ENCODE measurements around the gene WWP2.
A peak's percentile ranks its signal among the peaks of the same experiment; 100 is the strongest.
"Not testable (repeated sequence)": the region's sequence is repeated elsewhere in the genome, so short reads cannot be mapped to it uniquely, and the experiment has no call there.

WWP2 gene

DNA sequence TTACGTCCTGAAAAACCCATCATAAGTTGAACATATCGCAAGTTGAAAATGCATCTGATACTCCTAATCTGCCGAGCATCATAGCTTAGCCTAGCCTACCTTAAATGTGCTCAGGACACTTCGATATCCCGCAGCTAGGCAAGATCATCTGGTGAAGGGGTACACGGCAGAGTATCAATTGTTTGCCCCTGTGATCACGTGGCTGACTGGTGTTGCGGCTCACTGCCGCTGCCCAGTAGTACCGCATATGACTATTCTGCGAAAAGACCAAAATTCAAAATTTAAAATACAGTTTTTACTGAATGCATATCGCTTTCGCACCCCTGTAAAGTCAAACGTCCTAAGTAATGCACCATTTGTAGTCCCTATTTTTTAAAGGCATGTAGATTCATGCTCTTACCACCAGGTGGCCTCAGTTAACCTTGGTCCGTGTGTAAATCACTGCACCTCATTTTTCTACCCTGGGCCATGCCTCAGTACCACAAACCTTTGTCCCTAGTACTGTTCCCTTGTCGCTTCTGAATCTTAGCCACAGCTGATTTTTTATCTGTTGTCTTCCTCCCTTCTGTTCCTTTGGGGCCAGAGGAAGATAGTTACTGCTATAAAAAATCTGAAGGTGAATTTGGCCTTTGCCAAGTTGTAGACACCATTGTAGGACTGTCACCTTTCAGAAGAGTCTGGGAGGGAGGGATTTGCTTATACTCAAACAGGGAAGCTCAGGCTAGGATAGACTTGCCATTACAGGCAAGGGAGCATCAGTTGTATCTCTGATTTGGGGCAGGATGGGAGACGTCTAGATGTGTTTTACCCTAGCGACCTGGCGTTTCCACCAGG is 34.4 kb downstream of the WWP2 start:
- DNase-seq: peak; percentile 45

DNA sequence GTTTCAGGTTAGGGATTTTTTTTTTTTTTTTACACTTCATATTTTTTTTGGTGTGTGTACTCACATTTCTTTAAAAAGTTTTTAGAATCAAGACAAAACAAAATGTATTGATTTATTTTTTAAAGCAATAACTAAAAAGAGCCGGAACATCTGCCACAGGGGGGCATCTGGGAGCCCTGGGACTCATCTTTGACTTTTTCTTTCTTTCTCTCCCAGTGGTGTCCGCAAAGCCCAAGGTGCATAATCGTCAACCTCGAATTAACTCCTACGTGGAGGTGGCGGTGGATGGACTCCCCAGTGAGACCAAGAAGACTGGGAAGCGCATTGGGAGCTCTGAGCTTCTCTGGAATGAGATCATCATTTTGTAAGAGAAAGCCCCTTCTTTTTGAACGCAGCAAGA is 36.3 kb downstream of the WWP2 start:
- no peak for DNase-seq

DNA sequence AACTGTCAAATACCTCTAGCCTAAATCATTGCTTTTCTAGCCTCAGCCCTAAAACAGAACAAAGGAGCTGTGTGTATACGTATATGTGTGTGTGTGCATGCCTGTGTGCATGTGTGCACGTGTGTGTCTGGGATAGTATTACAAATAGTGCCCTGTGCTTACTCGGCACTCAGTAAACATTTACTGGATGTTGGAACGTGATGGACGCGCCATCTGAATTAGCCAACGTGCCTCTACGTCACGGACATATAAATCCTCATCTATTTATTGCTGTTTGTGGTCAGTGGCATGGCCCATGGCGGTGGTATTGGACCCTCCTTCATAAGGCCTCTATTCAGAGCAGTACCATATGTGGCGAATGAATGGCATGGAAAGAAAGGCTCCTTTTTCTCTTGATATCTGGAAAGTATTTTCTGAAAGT is 37.5 kb downstream of the WWP2 start:
- DNase-seq: no peak

DNA sequence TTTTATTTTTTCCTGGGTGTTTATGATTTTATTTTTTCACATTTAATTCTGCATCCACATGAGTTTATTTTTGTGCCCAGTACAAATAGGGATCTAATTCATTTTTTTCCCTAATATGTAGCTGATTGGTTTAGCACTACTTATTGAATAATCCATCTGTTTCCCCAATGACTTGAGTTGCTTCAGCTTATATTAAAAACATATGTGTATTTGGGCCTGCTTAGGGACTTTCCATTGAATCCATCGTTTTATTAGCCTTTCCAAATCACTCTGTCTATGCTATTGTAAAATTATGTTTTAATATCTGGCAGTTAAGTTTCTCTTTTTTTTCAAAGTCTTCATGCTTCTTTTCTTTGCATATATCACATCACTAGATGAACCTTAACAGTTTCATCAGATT is 42.2 kb downstream of the WWP2 start:
- no peak for DNase-seq

DNA sequence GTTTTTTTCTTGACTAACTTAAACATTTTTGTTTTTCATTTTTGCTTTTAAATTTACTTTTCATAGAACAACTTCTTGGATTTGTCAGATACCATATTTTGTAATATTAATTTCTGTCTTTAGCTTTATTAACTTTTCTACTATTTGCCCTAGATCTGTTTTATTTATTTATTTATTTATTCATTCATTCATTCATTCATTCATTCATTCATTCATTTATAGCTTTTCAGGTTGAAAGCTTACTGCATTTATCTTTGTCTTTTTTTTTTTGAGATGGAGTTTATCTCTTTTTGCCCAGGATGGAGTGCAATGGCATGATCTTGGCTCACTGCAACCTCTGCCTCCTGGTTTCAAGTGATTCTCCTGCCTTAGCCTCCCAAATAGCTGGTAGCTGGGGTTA is 44.6 kb downstream of the WWP2 start:
- not testable (repeated sequence) for DNase-seq

DNA sequence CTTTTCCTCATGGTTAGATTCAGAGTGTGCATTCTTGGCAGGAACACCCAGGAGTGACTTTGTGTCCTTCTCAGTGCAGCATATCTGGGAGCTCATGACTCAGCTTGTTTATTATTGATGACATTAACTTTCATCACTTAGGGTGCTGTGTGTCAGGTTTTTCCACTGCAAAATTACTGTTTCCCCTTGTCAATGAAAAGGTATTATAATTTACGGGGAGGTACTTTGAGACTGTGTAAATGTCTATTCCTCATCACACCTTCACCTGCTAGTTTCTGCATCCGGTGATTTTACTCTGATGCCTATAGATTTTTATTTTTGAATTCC is 50.5 kb downstream of the WWP2 start:
- DNase-seq: no peak

DNA sequence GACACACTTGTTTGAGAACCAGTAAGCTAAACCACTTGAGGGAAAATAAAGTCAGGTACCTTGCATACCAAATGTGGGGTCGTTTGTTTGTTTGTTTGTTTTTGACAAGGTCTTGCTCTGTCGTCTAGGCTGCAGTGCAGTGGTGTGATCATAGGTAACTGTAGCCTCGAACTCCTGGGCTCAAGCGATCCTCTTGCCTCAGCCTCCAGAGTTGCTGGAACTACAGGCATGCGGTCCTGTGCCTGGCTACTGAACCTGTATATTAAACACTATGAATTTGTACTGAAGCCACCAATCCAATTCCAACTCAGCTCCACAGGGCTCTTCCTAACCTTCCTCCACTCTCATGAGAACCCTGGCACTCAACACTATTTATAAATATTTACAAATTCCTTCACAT is 51.9 kb downstream of the WWP2 start:
- DNase-seq: no peak

DNA sequence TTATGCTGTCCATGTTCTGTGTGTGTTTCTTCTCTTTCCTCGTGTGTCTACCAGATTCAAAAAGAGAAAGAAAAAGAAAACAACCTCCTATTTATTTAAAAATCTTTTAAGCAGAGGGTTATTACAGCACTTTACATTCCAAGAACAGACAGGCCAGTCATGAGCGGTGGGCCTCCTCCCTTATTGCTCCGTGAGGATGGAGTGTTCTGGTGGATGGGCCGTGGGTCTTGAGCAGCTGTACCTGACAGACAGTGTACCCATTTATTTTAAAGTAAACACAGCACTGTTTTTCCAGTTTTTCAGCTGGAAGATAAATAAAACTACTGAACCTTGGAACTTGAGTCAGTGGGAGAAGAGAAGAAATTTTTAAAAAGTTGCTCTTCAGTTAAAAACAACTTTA is 52.4 kb downstream of the WWP2 start:
- DNase-seq: no peak

DNA sequence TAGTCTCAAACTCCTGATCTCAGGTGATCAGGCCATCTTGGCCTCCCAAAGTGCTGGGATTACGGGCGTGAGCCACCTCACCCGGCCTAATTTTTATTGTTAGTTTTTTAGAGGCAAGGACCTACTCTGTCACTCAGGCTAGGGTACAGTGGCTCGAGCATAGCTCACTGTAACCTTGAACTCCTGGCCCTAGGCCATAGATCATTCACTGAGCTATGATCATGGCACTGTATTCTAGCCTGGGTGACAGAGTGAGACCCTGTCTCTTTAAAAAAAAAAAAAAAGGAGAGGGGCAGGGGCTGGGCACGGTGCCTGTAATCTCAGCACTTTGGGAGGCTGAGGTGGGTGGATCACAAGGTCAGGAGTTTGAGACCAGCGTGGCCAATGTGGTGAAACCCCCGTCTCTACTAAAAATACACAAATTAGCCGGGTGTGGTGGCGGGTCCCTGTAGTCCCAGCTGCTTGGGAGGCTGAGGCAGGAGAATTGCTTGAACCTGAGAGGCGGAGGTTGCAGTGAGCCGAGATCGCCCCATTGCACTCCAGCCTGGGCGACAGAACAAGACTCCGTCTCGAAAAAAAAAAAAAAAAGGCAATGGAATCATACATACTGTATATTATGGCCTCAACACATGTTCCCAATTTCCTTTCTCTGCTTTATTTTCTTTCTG is 53.2 kb downstream of the WWP2 start:
- not testable (repeated sequence) for DNase-seq

DNA sequence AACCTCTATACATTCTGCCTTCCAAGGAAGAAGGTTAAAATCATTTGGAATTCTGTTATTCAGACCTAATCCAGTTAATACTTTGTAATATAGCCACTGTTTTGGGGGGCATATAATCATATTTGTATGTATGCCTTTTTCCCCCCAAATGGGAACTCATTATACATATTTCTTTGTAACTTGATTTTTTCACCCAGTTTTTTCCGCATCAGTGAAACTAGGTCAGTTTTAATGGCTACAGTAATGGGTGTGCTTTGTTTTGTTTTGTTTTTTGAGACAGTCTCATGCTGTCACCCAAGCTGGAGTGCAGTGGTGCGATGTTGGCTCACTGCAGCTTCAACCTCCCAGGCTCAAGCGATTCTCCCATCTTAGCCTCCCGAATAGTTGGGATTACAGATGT is 54.9 kb downstream of the WWP2 start:
- no peak for DNase-seq

DNA sequence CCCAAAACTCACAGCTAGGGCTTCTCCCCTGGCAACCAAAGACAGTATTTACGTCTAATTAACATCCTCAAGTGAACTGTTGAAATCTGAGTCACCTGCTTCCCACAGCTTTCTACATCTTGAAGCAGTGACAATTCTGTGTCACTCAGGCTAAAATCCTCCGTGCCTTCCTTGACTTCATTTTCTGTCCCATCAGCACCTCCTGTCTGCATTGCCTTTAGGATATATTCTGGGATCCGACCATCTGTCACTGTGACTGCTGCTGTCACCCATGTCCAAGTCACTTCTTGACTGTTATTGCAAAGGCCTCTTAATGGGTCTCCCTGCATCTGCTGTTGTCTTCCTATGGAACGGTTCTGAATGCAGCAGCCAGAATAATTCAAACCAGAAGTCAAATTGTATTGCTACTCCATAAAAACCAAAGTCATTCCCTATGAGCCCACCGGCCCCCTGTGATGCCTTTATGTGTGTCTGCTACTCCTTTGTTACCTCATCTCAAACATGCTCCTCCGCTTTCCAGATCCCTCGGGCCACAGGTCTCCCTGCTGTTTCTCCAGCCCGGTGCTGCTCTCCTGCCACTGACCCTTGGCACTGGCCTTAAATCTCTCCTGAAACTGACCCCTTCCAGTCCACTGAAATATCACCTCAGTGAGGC is 56.9 kb downstream of the WWP2 start:
- DNase-seq: no peak

DNA sequence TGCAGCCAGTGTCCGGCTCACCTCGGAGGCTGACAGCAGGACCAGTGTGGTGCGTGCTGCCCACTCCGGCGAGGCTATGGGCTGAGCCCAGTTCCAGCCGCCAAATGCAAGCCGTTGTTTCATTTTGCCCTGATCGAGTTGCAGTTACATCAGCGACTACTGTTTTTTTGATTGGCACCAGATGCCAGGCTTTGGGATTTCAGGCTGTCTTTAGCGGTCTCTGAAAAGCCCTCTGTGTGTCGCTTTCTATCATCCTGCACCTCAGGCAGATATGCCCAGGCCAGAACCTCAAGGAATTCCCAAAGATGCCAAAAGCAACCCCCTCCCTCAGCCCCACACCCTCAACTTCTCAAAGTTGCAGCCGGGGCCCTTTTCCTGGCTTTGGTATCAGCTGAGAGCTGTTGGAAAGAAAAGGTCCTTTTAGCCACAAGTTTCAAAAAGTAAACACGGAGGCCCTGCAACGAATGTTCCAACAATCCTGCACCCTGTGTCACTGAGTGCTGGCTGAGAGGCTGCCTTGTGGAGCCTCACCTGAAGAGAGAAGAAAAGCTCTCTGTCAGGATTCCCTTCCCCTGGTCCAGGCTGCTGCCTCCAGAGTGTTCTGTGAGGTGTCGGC is 58.9 kb downstream of the WWP2 start:
- DNase-seq: no peak

DNA sequence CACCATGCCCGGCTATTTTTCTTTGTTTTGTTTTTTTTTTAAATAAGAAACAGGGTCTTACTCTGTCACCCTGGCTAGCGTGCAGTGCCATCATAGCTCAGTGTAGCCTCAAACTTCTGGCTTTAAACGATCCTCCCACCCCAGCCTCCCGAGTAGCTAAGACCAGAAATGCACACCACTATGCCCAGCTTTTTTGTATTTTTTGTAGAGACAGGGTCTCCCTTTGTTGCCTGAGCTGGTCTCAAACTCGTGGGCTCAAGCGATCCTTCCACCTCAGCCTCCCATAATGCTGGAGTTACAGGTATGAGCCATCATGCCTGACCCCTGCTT is 59.7 kb downstream of the WWP2 start:
- no peak for DNase-seq

DNA sequence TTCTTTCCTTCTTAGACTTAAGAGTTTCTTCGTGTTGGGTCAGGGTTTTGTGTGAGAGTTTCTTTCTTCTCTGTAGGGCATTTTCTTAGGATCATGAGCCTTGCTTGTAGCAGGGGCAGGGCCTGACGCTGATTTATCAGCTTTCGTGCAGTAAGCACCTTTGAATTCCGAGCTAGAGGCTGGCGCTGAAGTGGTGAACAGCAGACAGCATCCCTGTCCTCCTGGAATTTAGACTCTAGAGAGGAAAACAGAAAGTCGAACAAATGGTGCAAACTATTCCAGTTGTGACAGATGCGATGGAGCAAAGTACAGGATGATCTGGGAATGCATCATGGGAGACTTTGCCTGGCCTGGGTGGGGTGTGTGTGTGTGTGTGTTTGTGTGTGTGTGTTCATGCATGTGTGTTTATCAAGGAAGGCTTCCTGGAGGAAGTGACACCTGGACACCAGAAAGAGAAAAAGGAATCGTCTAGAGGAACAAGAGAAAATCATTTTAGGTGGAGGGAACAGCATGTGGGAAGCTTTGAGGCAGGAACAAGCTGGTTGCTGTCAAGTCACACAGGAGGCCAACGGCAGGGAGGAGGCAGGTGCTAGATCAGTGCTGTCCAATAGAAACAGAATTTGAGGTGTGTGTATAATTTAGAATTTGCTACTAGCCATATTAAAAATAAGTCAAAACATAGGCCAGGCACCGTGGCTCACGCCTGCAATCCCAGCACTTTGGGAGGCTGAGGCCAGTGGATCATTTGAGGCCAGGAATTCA is 60.2 kb downstream of the WWP2 start:
- DNase-seq: no peak

DNA sequence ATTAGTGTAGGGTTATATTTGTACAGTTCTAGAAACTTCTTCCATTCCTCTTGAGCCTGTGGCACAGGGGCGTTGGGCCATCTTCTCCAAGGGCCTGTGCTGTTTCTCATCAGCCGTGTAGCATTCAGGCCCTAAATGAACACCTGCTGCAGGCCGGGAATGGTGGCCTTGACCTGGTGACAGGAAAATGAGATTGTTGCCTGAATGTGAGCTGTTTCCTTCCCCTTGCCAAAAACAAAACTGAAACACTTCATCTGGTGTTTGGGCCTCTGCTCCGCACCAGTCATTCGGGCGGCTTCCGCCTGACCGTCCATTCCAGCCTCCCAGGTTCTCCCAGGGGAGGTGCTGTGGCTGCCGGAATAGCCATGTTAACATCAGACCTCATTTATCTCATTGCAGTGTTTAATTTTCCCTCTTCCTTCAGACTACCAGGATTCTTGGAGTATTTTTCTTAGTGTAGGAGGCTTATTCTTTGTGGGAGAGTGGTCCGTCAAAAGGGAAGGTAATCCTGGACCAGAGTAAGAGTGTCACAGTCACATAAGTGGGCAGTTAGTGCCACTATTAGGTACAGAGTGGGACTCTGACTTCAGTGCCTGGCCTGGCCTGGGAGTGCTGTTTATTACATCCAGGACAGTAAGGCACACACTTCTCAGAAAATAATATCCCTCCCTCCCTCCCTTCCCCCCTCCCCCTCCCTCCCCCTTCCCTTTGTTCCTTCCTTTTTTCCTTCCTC is 61.9 kb downstream of the WWP2 start:
- no peak for DNase-seq

DNA sequence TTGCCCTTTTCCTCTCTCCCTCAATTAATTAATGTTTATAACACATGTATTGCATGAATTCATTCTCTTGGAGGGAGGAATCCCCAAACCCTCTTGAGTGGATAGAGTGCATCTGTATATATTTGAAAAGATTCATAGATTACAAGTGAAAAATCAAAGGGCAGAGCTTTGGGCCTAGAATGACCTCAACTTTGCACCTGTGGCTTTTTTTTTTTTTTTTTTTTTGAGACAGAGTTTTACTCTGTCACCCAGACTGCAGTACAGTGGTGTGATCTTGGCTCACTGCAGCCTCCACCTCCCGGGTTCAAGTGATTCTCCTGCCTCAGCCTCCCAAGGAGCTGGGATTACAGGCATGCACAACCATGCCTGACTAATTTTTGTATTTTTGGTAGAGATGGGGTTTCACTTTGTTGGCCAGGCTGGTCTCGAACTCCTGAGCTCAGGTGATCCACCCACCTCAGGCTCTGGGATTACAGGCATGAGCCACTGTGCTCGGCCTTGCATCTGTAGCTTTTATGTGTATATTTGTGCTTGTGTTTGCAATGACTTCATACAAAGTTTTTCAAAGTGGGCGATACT is 62.5 kb downstream of the WWP2 start:
- not testable (repeated sequence) for DNase-seq

DNA sequence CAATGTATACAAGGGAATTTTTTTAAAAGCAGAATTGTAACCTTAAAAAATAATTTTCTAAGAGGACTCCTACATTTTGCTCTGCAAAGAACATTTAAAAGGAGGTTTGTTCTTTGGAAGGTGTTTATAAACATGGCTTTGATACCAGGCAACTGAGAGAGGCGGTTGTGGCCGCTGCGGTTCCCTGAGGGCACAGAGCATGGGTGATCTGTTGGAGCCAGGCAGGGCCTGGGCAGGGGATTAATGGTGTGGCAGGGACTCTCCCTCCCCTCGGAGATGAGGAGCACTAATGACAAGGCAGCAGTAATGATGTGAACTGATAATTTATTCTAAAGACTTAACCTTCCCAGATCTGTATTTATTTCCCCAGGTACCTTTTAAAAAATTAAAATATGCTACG is 65.4 kb downstream of the WWP2 start:
- no peak for DNase-seq

DNA sequence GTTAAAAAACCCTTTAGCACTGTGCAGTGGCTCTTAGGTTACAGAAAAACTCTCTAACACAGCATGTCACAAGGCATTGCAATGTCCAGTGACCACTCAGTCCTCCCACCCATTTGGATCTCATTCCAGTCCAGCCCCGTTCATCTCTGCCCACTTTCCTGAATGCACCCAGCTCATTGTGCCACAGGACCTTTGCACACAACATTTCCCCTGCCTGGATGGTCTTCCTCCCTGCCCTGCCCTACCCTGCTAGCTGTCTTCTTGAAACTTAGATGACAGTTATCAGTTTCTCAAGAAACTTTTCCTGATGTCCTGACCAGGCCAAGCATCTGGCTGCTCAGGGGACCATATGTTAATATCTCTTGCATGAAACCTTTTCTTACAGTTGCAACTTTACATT is 67.2 kb downstream of the WWP2 start:
- no peak for DNase-seq

DNA sequence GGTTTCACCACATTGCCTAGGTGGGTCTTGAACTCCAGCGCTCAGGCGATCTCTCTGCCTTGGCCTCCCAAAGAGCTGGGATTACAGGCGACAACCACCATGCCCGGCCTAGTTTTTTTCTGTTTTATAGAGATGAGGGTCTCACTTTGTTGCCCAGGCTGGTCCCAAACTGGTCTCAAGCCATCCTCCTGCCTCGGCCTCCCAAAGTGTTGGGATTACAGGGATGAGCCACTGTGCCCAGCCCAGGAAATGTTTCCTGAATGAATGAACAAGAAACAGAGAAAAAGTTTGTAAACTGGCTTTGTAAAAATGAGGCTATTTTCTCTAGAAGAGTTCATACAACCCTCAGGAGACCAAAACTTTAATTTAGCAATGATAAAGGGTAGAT is 68.0 kb downstream of the WWP2 start:
- DNase-seq: no peak

DNA sequence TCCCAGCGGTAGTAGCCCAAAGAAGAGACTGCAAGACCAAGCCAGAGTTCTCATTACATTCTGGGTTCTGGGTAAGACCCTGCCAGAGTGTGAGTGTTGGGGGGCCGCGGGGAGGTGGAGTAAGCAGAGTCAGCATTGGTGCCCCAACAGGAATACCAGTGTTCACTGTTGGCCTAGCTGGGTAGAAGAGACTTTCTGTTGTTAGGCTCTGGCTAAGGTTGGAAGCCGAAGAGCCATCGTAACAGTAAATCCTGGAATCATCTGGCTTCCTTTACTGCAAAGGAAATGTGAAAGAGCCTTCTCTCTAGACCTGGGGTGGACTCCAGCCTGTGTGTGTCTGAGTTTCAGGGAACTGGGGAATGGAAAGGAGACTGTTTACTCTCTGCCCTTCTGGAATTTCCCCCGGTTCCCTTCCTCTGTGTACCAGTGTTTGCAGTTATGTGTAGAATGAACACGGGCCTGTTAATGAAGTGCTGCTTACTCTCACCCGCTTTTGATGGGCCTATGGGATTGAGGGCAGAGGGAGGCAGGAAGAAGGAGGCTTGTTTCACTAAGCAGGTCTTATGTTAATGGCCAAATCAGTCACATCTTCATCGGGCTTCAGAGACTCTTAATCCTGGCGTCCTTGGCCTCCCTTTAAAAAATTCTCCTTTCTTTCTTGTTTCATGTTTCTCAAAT is 68.5 kb downstream of the WWP2 start:
- no peak for DNase-seq

Measured in NCI-H1436 (cell line).